ENCODE measurements around the gene IFT20.

IFT20 gene

GRCh38 chr17:28334666-28335200 is 539 bp downstream of the IFT20 start:
- DNase-seq, result no peak

- DNase-seq, result no peak
Measured at GRCh38 chr17:28334171-28334570, 1.1 kb downstream of the IFT20 start.

- DNase-seq, result no peak
Measured at GRCh38 chr17:28333083-28333746, 2.1 kb downstream of the IFT20 start.

- DNase-seq, result no peak
Measured at GRCh38 chr17:28331891-28332420, 3.3 kb downstream of the IFT20 start.

GRCh38 chr17:28330671-28331070 is 4.6 kb downstream of the IFT20 start:
- DNase-seq, result no peak

- DNase-seq, result no peak
Measured at GRCh38 chr17:28328325-28328724, 6.9 kb downstream of the IFT20 start.

- DNase-seq, result no peak
Measured at GRCh38 chr17:28327709-28328108, 7.6 kb downstream of the IFT20 start.

- no peak for DNase-seq
Measured at GRCh38 chr17:28327031-28327607, 8.2 kb downstream of the IFT20 start.

- DNase-seq, result no peak
Measured at GRCh38 chr17:28326114-28326513, 9.2 kb downstream of the IFT20 start.

GRCh38 chr17:28325211-28325610 is 10.1 kb downstream of the IFT20 start:
- DNase-seq, result no peak

GRCh38 chr17:28324781-28325180 is 10.5 kb downstream of the IFT20 start:
- no peak for DNase-seq

- no peak for DNase-seq
Measured at GRCh38 chr17:28324267-28324745, 11.0 kb downstream of the IFT20 start.

GRCh38 chr17:28320215-28321061 is 14.8 kb downstream of the IFT20 start:
- DNase-seq, result no peak

GRCh38 chr17:28319598-28319935 is 15.7 kb downstream of the IFT20 start:
- no peak for DNase-seq

- peak; percentile 96 for DNase-seq
Measured at GRCh38 chr17:28318759-28319597, 16.3 kb downstream of the IFT20 start, which contains the start of gene TMEM97. Gene TMEM97 (plus strand): TSS chr17:28319200. CDS start chr17:28319240, 40 bp downstream.

- no peak for DNase-seq
Measured at GRCh38 chr17:28317966-28318758, 17.1 kb downstream of the IFT20 start.

GRCh38 chr17:28317099-28317965 is 17.9 kb downstream of the IFT20 start:
- DNase-seq, result no peak

- DNase-seq, result no peak
Measured at GRCh38 chr17:28315846-28316705, 19.2 kb downstream of the IFT20 start.

- DNase-seq, result no peak
Measured at GRCh38 chr17:28313841-28314240, 21.4 kb downstream of the IFT20 start.
